GM12891 (cell line): ENCODE results near the gene ZFHX3.

Experiments used
- DNase-seq: peaks from one replicate; pipeline ENCODE4 v3.0.0; 2011; ENCODE audit warnings: low spot score; ENCODE audit not compliant: insufficient read length
- FAIRE-seq: peaks from 2 replicates; lab custom pipeline; 2011; peaks lifted over from hg19 to GRCh38; lab: Jason Lieb, UNC
- PAX5 ChIP-seq: IDR thresholded peaks from 2 replicates; pipeline ENCODE4 v1.6.1; 2011; ENCODE audit warnings: low read length, moderate library complexity, mild to moderate bottlenecking; ENCODE audit not compliant: insufficient read depth, severe bottlenecking
- POLR2A ChIP-seq: IDR thresholded peaks from 2 replicates; pipeline ENCODE4 v1.6.1; 2011; ENCODE audit warnings: low read depth, low read length, control low read depth
- POLR2AphosphoS5 ChIP-seq: IDR thresholded peaks from 2 replicates; pipeline ENCODE4 v1.6.1; 2011; ENCODE audit warnings: low read depth, low read length, control low read depth
- POU2F2 ChIP-seq: IDR thresholded peaks from 2 replicates; pipeline ENCODE4 v1.6.1; 2011; ENCODE audit warnings: low read depth, mild to moderate bottlenecking, control low read depth, low read length, moderate library complexity
- SPI1 ChIP-seq: IDR thresholded peaks from 2 replicates; pipeline ENCODE4 v1.6.1; 2011; ENCODE audit warnings: low read depth, low read length, control low read depth
- TAF1 ChIP-seq: IDR thresholded peaks from 2 replicates; pipeline ENCODE4 v1.6.1; 2011; ENCODE audit warnings: low read depth, low read length, control low read depth

Gene ZFHX3

DNA sequence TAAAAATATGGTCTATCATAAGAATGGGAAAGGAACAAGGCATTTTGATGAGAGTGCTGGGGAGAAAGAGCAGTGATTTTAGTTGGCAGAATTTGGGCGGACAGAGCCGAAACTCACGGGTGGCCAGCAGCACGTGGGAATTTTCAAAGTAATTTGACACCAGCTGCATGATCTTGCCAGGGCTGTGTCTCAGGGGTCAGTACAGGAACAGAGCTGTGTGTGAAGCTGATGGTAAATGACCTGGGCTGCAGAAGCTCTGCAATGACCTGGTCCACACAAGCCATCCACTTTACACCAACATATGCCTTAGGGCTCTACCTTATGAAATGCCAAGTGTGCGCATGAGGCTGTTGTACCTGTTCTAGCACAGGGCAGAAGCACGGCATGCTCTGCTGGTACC lies 112.0 kb downstream of the ZFHX3 start:
- FAIRE-seq: no peak
- no peak for DNase-seq
- TF ChIP-seq POU2F2 (no peak), POLR2A (no peak), POLR2AphosphoS5 (no peak), PAX5 (no peak), TAF1 (no peak), SPI1 (no peak)

DNA sequence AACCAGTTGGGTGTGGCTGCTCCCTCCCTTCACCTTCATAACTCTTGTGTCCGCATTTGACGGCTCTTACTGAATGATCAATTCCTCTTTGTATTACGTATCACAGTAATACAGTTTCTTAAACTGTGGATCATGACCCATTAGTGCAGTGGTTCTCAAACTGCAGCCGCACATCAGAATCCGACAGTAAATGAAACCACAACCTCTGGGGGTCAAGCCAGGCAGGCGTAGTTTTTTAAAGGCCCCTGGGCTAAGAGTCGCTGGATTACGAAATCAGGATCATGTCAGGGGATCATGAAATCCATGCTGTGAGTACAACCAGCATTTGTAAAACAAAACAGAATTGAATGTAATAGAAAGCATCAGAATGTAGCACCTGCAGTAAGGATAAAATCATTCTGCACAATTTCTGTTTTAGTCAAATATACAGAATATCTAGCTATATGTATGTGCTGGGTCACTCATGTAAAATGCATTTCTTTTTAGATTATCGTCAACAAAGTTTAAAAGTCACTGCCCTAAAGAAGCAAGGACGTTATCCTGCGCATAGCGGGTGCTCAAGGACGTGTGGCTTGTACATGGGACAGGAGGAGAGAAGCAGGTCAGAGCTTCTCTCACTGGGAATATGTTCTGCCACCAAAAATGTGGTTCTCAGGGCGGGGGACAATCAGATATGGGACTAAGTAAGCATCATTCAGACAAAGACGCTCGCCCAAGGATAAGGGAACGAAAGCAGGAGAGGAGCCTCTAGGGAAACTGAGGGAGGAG lies 113.1 kb downstream of the ZFHX3 start:
- DNase-seq (no peak), FAIRE-seq (no peak)
- TF ChIP-seq POLR2A (no peak), POU2F2 (no peak), TAF1 (no peak), POLR2AphosphoS5 (no peak), SPI1 (no peak), PAX5 (no peak)

DNA sequence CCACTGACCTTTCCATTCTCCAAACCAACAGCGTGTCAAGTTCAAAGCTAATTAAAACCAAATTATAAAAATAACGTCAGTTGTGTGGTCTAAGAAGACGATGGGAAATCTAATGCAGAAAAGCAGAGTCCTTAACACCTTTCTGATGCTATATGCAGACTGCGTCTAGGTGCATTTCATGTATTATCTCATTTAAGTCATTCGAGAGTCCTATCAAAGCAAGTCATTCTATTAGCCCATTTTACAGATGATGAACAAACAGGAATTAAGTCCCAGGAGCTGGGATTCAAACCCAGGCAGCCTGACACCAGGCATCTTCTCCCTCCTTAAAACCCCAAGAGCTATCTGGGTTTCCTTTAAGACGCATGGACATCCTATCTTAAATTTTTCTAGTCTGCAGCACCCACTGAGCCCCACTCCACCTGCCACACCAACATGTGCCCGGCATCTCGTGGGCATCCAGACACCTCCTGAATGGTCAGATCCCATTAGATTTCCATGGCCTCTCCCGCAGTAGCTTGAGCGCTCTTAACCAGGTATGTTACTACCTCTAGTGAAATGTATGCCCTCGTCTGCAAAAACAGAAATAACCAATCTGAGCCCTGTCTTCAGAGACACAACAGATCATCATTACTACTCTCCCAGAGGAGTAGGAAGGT lies 115.1 kb downstream of the ZFHX3 start:
- DNase-seq: no peak
- TF ChIP-seq POU2F2: no peak
- no peak for TF ChIP-seq SPI1
- TF ChIP-seq TAF1: no peak
- TF ChIP-seq POLR2A: no peak
- TF ChIP-seq POLR2AphosphoS5: no peak
- no peak for FAIRE-seq

DNA sequence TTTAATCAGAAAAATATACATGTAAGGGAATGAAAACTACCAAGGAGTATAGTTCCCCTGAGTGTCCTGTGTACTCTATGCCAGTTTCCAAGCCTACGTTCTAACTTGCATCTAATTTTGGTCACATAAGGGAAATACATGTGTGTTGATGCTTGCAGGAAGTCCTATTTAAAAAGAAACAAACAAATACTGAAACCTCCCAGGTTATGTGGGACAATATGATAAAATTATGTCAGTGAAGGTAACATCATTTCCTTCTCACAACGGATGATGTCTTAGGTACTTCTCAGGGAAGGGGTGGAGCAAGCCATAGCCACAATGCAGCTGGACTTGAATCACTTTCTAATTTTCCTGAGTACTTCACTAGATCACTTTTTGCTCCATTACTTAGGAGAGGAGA lies 115.9 kb downstream of the ZFHX3 start:
- TF ChIP-seq POLR2A (no peak), POLR2AphosphoS5 (no peak), POU2F2 (no peak), TAF1 (no peak), PAX5 (no peak), SPI1 (no peak)
- DNase-seq (no peak), FAIRE-seq (peak; percentile 41)

DNA sequence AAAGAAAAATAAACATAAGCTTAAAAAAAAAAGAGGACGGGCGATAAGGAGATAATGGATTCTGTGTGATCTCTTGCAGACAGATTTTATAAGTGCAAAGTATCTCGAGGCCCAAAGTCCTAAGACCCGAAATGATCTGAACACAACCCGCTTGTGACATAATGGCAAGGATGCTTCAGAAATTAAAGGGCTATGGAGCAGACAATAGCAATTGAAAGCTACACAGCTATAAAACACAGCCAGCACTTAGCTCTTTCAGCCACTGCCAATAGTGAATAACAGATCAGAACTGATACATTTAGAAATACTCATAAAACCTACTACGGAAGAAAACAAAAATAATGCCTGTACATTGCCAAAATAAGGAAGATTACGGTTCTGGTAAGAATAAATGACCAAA lies 117.5 kb downstream of the ZFHX3 start:
- FAIRE-seq (no peak), DNase-seq (no peak)
- no peak for TF ChIP-seq TAF1
- TF ChIP-seq POU2F2: no peak
- no peak for TF ChIP-seq SPI1
- no peak for TF ChIP-seq POLR2A
- TF ChIP-seq POLR2AphosphoS5: no peak
- no peak for TF ChIP-seq PAX5

DNA sequence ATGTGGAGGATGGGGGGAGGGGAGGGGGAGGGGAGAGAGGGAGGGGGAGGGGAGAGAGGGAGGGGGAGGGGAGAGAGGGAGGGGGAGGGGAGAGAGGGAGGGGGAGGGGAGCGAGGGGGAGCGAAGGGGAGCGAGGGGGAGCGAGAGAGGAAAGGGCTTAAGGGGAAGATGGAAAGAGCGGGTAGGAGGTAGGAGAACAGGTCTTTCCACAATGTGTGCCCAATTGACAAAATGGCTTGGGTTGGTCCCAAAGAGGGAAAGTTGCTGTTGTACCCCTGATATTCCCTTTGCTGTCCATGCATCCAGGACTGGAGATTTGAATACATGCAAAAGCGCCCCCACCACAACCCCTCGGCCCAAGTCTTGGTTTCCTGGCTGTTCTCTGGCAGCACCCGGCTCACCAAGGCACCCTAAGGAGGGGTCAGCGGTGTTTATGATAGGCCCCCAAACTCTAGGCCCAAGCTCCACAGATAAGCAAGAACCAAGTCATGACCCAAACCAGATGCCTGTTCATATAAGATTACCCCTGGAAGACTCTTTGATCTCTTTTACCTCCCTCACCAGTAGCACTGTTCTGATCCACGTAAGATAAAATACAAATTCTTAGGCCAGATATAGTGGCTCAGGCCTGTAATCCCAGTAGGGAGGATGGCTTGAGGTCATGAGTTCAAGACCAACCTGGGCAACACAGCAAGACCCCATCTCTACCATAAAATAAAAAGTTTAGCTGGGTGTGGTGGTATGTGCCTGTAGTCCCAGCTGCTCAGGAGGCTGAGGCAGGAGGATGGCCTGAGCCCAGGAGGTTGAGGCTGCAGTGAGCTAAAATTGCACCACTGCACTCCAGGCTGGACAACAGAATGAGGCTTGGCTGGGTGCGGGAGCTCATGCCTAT lies 119.6 kb downstream of the ZFHX3 start:
- FAIRE-seq (no peak), DNase-seq (no peak)
- no peak for TF ChIP-seq POLR2AphosphoS5
- no peak for TF ChIP-seq PAX5
- TF ChIP-seq TAF1: no peak
- no peak for TF ChIP-seq POLR2A
- TF ChIP-seq POU2F2: no peak
- no peak for TF ChIP-seq SPI1

DNA sequence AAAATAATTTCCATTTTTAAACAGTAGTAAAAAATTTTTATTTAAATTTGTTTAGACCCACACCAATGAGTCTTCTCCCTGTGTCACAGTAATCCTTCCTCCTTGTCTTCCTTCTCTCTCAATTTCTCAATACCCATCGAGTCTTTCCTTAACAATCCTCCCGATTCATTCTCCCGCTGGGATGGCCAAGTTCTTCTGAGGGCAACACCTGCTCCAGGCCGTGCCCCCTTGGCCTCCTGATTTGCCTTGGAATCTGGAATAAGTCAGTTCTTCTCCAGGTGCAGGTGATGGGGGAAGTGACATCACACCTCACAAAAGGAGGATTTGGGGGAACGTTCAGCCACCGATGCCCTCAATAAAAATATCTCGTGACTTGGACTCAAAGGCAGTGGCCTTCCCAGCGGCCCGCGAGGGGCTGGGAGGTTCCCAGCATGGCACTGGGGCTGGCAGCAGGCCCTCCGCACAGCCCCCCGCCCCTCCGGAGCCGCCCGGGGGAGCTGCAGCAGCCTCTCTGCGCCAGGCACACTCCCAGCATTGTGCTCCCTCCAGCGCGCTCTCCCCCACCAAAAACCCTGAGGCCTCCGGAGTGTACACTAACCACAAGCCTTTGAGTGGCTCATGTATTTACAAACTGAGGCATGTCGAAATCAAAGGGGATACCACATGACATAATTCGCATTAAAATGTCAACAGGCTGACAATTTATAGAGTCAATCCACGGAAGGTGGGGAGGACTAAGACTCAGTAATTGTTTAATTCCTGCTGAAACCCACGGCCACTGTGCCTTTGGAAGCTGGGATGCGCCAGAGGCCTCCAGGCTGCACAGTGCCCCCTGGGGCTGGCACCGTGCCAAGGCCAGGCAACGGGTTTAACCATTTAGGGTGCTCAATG lies 120.5 kb downstream of the ZFHX3 start:
- DNase-seq (no peak), FAIRE-seq (no peak)
- TF ChIP-seq PAX5: no peak
- TF ChIP-seq POLR2AphosphoS5: no peak
- no peak for TF ChIP-seq POU2F2
- TF ChIP-seq TAF1: no peak
- no peak for TF ChIP-seq POLR2A
- TF ChIP-seq SPI1: no peak

DNA sequence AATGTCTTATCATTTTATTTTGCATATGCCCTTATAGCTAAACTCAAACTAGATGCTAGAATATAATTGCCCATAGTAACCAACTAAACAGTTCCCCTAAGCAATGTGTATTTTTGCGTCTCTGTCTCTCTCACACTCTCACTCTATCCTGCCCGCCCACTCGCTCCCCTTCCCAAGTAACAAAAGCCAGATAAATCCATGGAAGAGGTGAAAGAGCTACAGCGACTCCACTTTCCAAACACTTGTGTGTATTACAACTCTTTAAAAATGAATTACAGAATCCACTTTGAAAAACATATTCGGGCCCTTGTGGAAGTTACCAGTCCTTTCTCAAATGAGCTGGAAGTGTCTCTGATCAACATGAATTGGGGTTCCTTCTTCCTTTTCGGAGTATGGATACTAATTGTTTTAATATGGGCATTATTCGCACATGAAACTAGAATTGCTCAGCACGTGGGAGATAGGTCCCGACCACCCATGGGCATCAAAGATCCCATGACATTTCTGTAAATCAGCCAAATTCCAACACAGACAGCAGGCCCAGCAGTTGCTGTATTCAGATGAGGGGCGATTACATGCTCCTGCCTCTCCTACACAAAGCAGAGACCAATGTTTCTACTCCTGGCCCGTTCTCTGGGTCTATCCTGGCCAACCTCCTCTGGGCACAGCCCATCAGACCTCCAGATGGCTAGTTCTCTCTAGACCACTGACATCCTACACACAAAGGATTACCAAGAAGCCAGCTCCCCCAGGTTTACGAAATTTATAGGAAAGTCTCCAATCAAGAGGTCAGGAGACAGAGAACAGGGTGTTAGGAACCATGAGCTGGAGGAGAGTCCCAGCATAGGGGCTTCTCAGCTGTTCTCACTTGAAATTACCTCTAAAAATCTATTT lies 121.5 kb downstream of the ZFHX3 start:
- no peak for TF ChIP-seq PAX5
- no peak for TF ChIP-seq SPI1
- no peak for TF ChIP-seq POLR2A
- no peak for TF ChIP-seq POU2F2
- TF ChIP-seq TAF1: no peak
- no peak for FAIRE-seq
- no peak for DNase-seq
